ENCODE data around the gene IFT122. TPM values are rescaled to one million over a fixed set of nuclear protein-coding genes. Genes with fewer than 3 reads are reported as not detected.

Gene IFT122
- total and polyA plus RNA-seq, 2 of the 4 experiments (the other 2 are of a cell fraction), result 16.8 to 28.0 TPM

DNA sequence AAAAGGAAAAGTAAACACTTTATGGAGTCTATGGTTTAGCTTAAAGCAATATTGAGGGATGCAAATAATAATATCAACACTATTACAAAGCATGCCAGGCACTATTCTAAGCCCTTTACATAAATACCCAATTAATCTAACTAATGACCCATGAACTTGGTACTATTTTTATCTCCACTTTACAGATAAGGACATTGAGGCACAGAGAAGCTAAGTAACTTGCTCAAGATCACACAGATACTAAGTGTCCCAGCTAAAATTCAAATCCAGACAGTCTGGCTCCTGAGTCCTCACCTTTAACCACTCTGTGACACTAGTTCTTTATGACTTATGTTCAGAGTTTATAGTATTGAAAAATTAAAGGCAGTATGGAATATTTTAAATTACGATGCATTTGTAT, 5.9 kb upstream of the IFT122 start:
- DNase-seq (no peak), ATAC-seq (ENCODE audit: low read depth) (no peak)
- H3K14ac ChIP-seq (replicated peaks; ENCODE audit: low read depth, low read length), result no peak overlapping the region
- H3K56ac ChIP-seq (ENCODE audit: extremely low read depth, insufficient read depth, low read length), result no peak overlapping the region
- ChIA-PET CTCF (no interaction called here), POLR2A (ENCODE audit: unreplicated experiment) (no interaction called here)
- no peak overlapping the region for H3K4me3 ChIP-seq (ENCODE audit: insufficient read depth, low read depth, low read length)
- H3K4me1 ChIP-seq (ENCODE audit: control insufficient read depth, insufficient read depth, low read length), result no peaks in the 10 kb centered on the region
- no peak overlapping the region for H4K5ac ChIP-seq (ENCODE audit: low read depth, low read length)
- H2AK5ac ChIP-seq (ENCODE audit: low read depth, low read length), result no peak overlapping the region
- H3K9ac ChIP-seq (ENCODE audit: low read depth, low read length), result no peak overlapping the region
- no TSS peak for BruUV-seq (replicated peaks)
- H3K4me2 ChIP-seq (ENCODE audit: low read depth, low read length), result no peak overlapping the region
- no peaks in the 10 kb centered on the region for H4K20me1 ChIP-seq (ENCODE audit: insufficient read depth, low read length)
- H2BK20ac ChIP-seq (ENCODE audit: low read depth, low read length), result no peak overlapping the region
- no peak overlapping the region for H2AK9ac ChIP-seq (replicated peaks; ENCODE audit: low read depth, low read length, poor library complexity)
- H3K36me3 ChIP-seq (ENCODE audit: control insufficient read depth, insufficient read depth, low read length), result peaks cover 30% of the 10 kb centered on the region
- no peak overlapping the region for H2BK15ac ChIP-seq (ENCODE audit: low read depth, low read length)
- H3K18ac ChIP-seq (ENCODE audit: low read depth, low read length), result no peak overlapping the region
- no peak overlapping the region for H3K27ac ChIP-seq (ENCODE audit: insufficient read depth, low read length)
- peaks cover 17 to 35% of the 10 kb centered on the region in 2 experiments; a peak in 3 of 4 replicates for H3K79me1 ChIP-seq (ENCODE audit: low read depth in 1 of 2, low read length in 2 of 2)
- in situ Hi-C loops (cut with MboI; ENCODE audit: low sequenced_read_pairs), result no loop called here
- H4K91ac ChIP-seq (ENCODE audit: insufficient read depth, low read depth, low read length), result no peak overlapping the region
- H3K23ac ChIP-seq (ENCODE audit: low read depth, low read length), result no peak overlapping the region
- TF ChIP-seq RAD21 (IDR thresholded peaks at IDR 0.05; ENCODE audit: low read length) (no peak), POLR2A (IDR thresholded peaks at IDR 0.05; ENCODE audit: low read depth, low read length) (no peak), CHD1 (IDR thresholded peaks at IDR 0.05; ENCODE audit: low read depth, low read length) (no peak), MAFK (IDR thresholded peaks at IDR 0.05; ENCODE audit: low read depth, low read length) (no peak), FOS (IDR thresholded peaks at IDR 0.05; ENCODE audit: low read depth, low read length) (no peak), CEBPB (IDR thresholded peaks at IDR 0.05; ENCODE audit: low read depth, low read length) (no peak), NFE2L2 (IDR thresholded peaks at IDR 0.05; ENCODE audit: low read depth, low read length) (no peak), MXI1 (IDR thresholded peaks at IDR 0.05; ENCODE audit: borderline replicate concordance, low read depth, low read length) (no peak), RCOR1 (IDR thresholded peaks at IDR 0.05; ENCODE audit: insufficient replicate concordance, low read length) (no peak), SMC3 (IDR thresholded peaks at IDR 0.05; ENCODE audit: low read depth, low read length) (no peak), RFX5 (IDR thresholded peaks at IDR 0.05; ENCODE audit: low read depth, low read length) (no peak), BHLHE40 (IDR thresholded peaks at IDR 0.05; ENCODE audit: low read depth, low read length) (no peak), MAZ (IDR thresholded peaks at IDR 0.05; ENCODE audit: borderline replicate concordance, low read depth, low read length) (no peak)
- TF ChIP-seq, protein P1, sequence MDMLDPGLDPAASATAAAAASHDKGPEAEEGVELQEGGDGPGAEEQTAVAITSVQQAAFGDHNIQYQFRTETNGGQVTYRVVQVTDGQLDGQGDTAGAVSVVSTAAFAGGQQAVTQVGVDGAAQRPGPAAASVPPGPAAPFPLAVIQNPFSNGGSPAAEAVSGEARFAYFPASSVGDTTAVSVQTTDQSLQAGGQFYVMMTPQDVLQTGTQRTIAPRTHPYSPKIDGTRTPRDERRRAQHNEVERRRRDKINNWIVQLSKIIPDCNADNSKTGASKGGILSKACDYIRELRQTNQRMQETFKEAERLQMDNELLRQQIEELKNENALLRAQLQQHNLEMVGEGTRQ (IDR thresholded peaks at IDR 0.05; ENCODE audit: low read depth, low read length), result no peak
- TF ChIP-seq, protein P2, sequence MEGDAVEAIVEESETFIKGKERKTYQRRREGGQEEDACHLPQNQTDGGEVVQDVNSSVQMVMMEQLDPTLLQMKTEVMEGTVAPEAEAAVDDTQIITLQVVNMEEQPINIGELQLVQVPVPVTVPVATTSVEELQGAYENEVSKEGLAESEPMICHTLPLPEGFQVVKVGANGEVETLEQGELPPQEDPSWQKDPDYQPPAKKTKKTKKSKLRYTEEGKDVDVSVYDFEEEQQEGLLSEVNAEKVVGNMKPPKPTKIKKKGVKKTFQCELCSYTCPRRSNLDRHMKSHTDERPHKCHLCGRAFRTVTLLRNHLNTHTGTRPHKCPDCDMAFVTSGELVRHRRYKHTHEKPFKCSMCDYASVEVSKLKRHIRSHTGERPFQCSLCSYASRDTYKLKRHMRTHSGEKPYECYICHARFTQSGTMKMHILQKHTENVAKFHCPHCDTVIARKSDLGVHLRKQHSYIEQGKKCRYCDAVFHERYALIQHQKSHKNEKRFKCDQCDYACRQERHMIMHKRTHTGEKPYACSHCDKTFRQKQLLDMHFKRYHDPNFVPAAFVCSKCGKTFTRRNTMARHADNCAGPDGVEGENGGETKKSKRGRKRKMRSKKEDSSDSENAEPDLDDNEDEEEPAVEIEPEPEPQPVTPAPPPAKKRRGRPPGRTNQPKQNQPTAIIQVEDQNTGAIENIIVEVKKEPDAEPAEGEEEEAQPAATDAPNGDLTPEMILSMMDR (conservative IDR thresholded peaks at IDR 0.05; ENCODE audit: low read depth, low read length), result no peak
- TF ChIP-seq, protein P3, sequence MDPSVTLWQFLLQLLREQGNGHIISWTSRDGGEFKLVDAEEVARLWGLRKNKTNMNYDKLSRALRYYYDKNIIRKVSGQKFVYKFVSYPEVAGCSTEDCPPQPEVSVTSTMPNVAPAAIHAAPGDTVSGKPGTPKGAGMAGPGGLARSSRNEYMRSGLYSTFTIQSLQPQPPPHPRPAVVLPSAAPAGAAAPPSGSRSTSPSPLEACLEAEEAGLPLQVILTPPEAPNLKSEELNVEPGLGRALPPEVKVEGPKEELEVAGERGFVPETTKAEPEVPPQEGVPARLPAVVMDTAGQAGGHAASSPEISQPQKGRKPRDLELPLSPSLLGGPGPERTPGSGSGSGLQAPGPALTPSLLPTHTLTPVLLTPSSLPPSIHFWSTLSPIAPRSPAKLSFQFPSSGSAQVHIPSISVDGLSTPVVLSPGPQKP (IDR thresholded peaks at IDR 0.05; ENCODE audit: borderline replicate concordance, low read depth, low read length), result no peak
- no peak overlapping the region for H2BK120ac ChIP-seq (ENCODE audit: low read depth, low read length)
- no peak overlapping the region for H4K8ac ChIP-seq (ENCODE audit: low read depth in 2 of 2, low read length in 2 of 2)
- no CpG with 5 or more reads among the region's 1 CpG for WGBS, 2 experiments (ENCODE audit: extremely low coverage in 2 of 2, insufficient read length in 1 of 2)
- intact Hi-C loops (cut with micrococcal nuclease), result no loop called here
- no peak overlapping the region for H2BK5ac ChIP-seq (ENCODE audit: low read depth, low read length, poor library complexity, severe bottlenecking)
- no peaks in the 10 kb centered on the region for H3K9me3 ChIP-seq (ENCODE audit: control insufficient read depth, insufficient read depth, low read length)
- no peaks in the 10 kb centered on the region for H3K27me3 ChIP-seq (ENCODE audit: control insufficient read depth, insufficient read depth, low read length)
- H2AFZ ChIP-seq (replicated peaks; ENCODE audit: low read length, poor library complexity), result no peak overlapping the region
- H3K4ac ChIP-seq (ENCODE audit: low read depth, low read length), result no peak overlapping the region
- H3K9me1 ChIP-seq (ENCODE audit: insufficient read depth, low read length), result peaks cover 8% of the 10 kb centered on the region; the same call in 1 of the 2 replicates
- dilution Hi-C loops (cut with HindIII; ENCODE audit: low sequenced_read_pairs, unreplicated experiment), result no loop called here

All from IMR-90 (cell line).